MCF 10A (cell line): ENCODE measurements around the gene KLHL21. TPM values are rescaled to one million over a fixed set of nuclear protein-coding genes. Genes with fewer than 3 reads are reported as not detected.

Source experiments
- BruUV-seq: library from RNA; stranded (reverse); fragments of 400-500 nt; replicated peaks from 2 replicates; lab custom pipeline; 2021; lab: Mats Ljungman, UMichigan
- CTCF ChIA-PET: fragments of 300-600 bp; sonication (Branson Sonifier 250); formaldehyde crosslinking; extraction: SDS; loops from one replicate; lab custom pipeline; 2021; ENCODE audit warnings: antibody characterized with exemption, inconsistent platforms; lab: Yijun Ruan, JAX
- POLR2A ChIA-PET: fragments of 300-600, 350-650 bp; sonication (Branson Sonifier 250); formaldehyde crosslinking; extraction: SDS; loops from one replicate; lab custom pipeline; 2020; ENCODE audit warnings: antibody characterized with exemption, inconsistent platforms; lab: Yijun Ruan, JAX
- DNase-seq: peaks from one replicate; pipeline ENCODE4 v3.0.0-alpha.2; 2018; ENCODE audit not compliant: unreplicated experiment
- H3K27ac Mint-ChIP-seq: one replicate; pipeline ENCODE4 v1.8.0; 2022; ENCODE audit warnings: mild to moderate bottlenecking, low read depth, mixed read lengths; ENCODE audit not compliant: unreplicated experiment
- H3K27me3 Mint-ChIP-seq: one replicate; pipeline ENCODE4 v1.8.0; 2022; ENCODE audit warnings: mixed read lengths; ENCODE audit not compliant: insufficient read depth, unreplicated experiment
- H3K36me3 Mint-ChIP-seq: one replicate; pipeline ENCODE4 v1.8.0; 2022; ENCODE audit warnings: mild to moderate bottlenecking, moderate library complexity, mixed read lengths; ENCODE audit not compliant: insufficient read depth, unreplicated experiment
- H3K4me1 Mint-ChIP-seq: one replicate; pipeline ENCODE4 v1.8.0; 2022; ENCODE audit warnings: mixed read lengths; ENCODE audit not compliant: insufficient read depth, unreplicated experiment
- H3K4me3 Mint-ChIP-seq: one replicate; pipeline ENCODE4 v1.8.0; 2022; ENCODE audit warnings: mild to moderate bottlenecking, moderate library complexity, mixed read lengths; ENCODE audit not compliant: unreplicated experiment
- H3K9me3 Mint-ChIP-seq: one replicate; pipeline ENCODE4 v1.8.0; 2022; ENCODE audit warnings: mixed read lengths; ENCODE audit not compliant: unreplicated experiment
- intact Hi-C: fragments of 100-400 bp; cut with micrococcal nuclease; formaldehyde crosslinking; loops from 2 replicates; pipeline ENCODE4 v1.14.1; 2022
- total RNA-seq: library from RNA; stranded (reverse); gene quantifications from 2 replicates; pipeline ENCODE4 v1.2.3, GENCODE V29; 2022
- TF ChIP-seq, protein P1 (sequence below): fragments of 200-600 bp; IDR thresholded peaks from one replicate; pipeline ENCODE4 v1.8.0; 2022; ENCODE audit warnings: antibody characterized with exemption, mild to moderate bottlenecking; ENCODE audit not compliant: unreplicated experiment

KLHL21 gene
- total RNA-seq, 1 experiment from 2014 or later: 14.0 TPM

DNA sequence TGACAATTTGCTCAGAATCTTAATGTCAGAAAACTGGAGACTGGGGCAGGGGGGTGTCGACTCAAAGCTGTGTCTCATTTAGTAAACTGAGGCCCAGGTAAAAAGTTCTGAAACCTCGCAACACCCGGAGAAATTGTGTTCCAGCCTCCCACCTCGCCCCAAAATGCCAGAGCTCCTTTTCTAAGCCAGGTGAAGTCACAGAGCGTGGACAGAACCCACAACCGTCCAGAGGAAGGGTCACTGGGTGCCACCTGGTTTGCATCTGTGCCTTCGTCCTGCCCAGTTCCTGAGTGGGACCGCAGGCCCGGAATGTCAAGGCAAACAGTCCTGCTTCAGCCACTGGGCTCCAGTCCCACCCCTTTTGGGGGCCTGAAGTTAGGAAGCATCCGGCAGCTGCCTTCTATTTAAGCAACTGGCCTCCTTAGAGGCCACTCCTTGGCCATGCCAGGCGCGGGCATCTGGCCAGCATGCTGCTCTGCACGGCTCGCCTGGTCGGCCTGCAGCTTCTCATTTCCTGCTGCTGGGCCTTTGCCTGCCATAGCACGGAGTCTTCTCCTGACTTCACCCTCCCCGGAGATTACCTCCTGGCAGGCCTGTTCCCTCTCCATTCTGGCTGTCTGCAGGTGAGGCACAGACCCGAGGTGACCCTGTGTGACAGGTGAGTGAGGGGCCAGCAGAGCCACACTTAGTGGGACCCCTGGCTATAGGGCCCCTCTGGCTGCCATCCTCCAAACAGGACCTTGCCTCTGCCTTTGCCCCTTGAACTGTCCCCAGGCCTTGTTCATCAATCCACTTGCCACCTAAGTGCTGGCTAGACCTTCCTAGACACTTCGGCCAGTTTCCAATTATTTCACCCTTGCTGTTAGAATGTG lies 47.5 kb downstream of the KLHL21 start, which contains the start of gene TAS1R1:
TAS1R1 (plus strand) TSS at position 401 of the 872 bp plus-strand sequence; CDS start at position 468, 67 bp downstream.
- intact Hi-C loops: loop anchor here (1.0 kb wide), 2 partner anchors 45 to 69 kb away; no protein-coding TSS in a partner anchor
- no peak for DNase-seq
- H3K27ac Mint-ChIP-seq: peak within 1 kb of the TSS; percentile 16
- H3K36me3 Mint-ChIP-seq: peaks cover 22% of the 10 kb centered on the region
- TF ChIP-seq, protein P1, sequence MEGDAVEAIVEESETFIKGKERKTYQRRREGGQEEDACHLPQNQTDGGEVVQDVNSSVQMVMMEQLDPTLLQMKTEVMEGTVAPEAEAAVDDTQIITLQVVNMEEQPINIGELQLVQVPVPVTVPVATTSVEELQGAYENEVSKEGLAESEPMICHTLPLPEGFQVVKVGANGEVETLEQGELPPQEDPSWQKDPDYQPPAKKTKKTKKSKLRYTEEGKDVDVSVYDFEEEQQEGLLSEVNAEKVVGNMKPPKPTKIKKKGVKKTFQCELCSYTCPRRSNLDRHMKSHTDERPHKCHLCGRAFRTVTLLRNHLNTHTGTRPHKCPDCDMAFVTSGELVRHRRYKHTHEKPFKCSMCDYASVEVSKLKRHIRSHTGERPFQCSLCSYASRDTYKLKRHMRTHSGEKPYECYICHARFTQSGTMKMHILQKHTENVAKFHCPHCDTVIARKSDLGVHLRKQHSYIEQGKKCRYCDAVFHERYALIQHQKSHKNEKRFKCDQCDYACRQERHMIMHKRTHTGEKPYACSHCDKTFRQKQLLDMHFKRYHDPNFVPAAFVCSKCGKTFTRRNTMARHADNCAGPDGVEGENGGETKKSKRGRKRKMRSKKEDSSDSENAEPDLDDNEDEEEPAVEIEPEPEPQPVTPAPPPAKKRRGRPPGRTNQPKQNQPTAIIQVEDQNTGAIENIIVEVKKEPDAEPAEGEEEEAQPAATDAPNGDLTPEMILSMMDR: no peak
- H3K27me3 Mint-ChIP-seq: no peaks in the 10 kb centered on the region
- no TSS peak for BruUV-seq
- H3K4me1 Mint-ChIP-seq: peaks cover 9% of the 10 kb centered on the region
- ChIA-PET POLR2A (interaction anchor here (0.6 to 3.9 kb wide), 10 partner anchors 23 to 65 kb away, joined by 3 to 33 read pairs (median 5); partner anchors contain the start of genes PLEKHG5 and ZBTB48), CTCF (interaction anchor here (0.5 to 3.9 kb wide), 30 partner anchors 8 to 304 kb away, joined by 3 to 37 read pairs (median 5); partner anchors contain the start of gene PLEKHG5)
- peak within 1 kb of the TSS; percentile 74 for H3K4me3 Mint-ChIP-seq
- no peaks in the 10 kb centered on the region for H3K9me3 Mint-ChIP-seq

DNA sequence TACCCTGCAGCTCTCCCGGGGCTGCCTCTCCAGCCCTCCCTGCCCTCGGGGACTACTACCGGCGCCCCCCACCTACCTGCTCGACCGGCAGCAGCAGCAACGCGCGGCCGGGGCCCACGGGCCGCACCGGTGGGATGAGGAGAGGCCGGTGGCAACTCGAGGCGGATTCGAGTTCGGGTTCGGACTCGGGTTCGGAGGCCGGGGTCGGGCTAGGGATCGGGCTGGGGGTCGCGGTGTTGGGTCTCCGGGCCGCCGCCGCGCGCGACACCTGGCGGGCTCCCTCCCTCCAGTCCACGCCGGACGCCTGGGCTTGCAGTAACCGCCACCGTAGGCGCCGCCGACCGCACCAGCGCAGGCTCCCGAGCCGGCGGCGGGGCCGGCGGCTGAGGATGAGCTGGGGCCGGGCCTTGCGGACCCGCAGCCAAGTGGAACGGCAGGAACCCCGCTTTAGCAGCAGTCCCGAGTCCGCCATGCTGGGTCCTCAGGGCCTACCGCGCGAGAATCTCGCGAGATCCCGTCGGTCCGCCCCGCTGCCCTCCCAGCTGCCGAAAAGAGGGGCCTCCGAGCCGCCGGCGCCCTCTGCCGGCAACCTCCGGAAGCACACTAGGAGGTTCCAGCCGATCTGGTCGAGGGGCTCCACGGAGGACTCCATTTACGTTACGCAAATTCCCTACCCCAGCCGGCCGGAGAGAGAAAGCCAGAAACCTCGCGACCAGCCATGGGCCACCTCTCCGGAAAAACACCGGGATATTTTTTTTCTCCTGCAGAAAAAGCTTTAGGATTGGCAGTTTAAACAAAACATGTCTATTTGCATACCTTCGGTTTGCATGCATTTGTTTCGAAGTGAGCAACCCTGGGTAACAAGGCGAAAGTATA lies 48.4 kb downstream of the KLHL21 start, which contains the start of gene NOL9:
NOL9 (minus strand) TSS at position 483 of the 876 bp plus-strand sequence; CDS start at position 472, 11 bp downstream.
- Mint-ChIP-seq H3K4me1 (peaks cover 9% of the 10 kb centered on the region), H3K9me3 (no peaks in the 10 kb centered on the region), H3K27me3 (no peaks in the 10 kb centered on the region), H3K36me3 (peaks cover 30% of the 10 kb centered on the region), H3K27ac (peak within 1 kb of the TSS; percentile 74), H3K4me3 (peak within 1 kb of the TSS; percentile 74)
- TF ChIP-seq, protein P1: peak; percentile 94
- no TSS peak for BruUV-seq
- ChIA-PET POLR2A (interaction anchor here (0.6 to 3.9 kb wide), 11 partner anchors 24 to 64 kb away, joined by 3 to 33 read pairs (median 5); partner anchors contain the start of genes PLEKHG5 and ZBTB48), CTCF (interaction anchor here (0.5 to 3.9 kb wide), 30 partner anchors 8 to 266 kb away, joined by 3 to 37 read pairs (median 6); partner anchors contain the start of gene PLEKHG5)
- peak; percentile 87 for DNase-seq
- intact Hi-C loops: loop anchor here (1.0 kb wide), 2 partner anchors 46 to 68 kb away; no protein-coding TSS in a partner anchor

DNA sequence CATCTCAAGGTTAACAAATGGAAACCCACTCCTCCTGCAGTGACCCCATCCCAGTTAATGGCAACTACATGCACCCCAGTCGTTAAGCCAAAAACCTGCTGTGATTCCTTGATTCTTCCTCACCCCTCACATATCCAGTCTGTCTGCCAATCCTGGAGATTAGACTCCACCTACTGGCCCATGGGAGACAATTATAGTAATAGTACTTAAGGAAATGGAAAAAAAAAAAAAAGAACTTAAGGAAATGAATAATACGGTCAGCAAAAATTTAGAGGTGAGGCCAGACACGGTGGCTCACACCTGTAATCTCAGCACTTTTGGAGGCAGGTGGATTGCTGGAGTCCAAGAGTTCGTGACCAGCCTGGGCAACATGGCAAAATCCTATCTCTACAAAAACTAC lies 55.4 kb downstream of the KLHL21 start:
- intact Hi-C loops: no loop called here
- TF ChIP-seq, protein P1: no peak
- BruUV-seq: no TSS peak
- Mint-ChIP-seq H3K4me1 (no peaks in the 10 kb centered on the region), H3K9me3 (no peaks in the 10 kb centered on the region), H3K27ac (no peak overlapping the region), H3K36me3 (peaks cover 90% of the 10 kb centered on the region), H3K27me3 (no peaks in the 10 kb centered on the region), H3K4me3 (no peak overlapping the region)
- DNase-seq: peak; percentile 17
- POLR2A ChIA-PET: interaction anchor here (2.0 kb wide), 1 partner anchor 32 kb away, joined by 5 read pairs; the partner anchor contains the start of gene ZBTB48
- CTCF ChIA-PET: interaction anchor here (1.1 to 1.8 kb wide), 3 partner anchors 7 to 62 kb away, joined by 3 to 4 read pairs (median 4); partner anchors contain the start of gene NOL9
